ENCODE data around the gene CCR3. TPM values are rescaled to one million over a fixed set of nuclear protein-coding genes. Genes with fewer than 3 reads are reported as not detected.
A peak's percentile ranks its signal among the peaks of the same experiment; 100 is the strongest.
"Not testable (repeated sequence)": the region's sequence is repeated elsewhere in the genome, so short reads cannot be mapped to it uniquely, and the experiment has no call there.

Gene CCR3
- total and polyA plus RNA-seq, 10 donors: 0.10 to 1.7 (median 0.59) TPM

DNA sequence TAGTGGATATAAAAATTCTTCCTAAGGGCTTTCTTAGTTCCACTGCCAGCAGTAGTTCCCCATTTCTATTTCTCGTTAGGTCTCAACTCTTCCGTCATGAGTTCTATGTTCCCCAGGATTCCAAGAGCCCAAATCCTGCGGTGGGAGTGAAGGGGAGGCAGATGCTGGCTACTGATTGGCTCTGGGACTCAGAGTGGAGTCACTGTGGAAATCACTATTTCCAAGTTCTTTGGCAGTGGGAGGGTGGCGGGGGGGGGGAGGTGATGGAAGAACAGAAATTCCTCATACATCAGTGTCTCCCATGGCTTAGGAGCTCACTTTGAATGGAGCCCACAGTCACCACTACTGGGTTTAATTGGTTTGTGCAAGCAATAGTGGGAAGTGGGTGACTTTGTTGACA is 39.7 kb upstream of the CCR3 start:
- H3K4me3 ChIP-seq: no peak overlapping the region
- no peak for TF ChIP-seq POLR2A (IDR thresholded peaks at IDR 0.05)
- TF ChIP-seq POLR2AphosphoS5 (IDR thresholded peaks at IDR 0.05): no peak
- TF ChIP-seq, protein P1, sequence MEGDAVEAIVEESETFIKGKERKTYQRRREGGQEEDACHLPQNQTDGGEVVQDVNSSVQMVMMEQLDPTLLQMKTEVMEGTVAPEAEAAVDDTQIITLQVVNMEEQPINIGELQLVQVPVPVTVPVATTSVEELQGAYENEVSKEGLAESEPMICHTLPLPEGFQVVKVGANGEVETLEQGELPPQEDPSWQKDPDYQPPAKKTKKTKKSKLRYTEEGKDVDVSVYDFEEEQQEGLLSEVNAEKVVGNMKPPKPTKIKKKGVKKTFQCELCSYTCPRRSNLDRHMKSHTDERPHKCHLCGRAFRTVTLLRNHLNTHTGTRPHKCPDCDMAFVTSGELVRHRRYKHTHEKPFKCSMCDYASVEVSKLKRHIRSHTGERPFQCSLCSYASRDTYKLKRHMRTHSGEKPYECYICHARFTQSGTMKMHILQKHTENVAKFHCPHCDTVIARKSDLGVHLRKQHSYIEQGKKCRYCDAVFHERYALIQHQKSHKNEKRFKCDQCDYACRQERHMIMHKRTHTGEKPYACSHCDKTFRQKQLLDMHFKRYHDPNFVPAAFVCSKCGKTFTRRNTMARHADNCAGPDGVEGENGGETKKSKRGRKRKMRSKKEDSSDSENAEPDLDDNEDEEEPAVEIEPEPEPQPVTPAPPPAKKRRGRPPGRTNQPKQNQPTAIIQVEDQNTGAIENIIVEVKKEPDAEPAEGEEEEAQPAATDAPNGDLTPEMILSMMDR (IDR thresholded peaks at IDR 0.05 in 8 of 11, conservative IDR thresholded peaks at IDR 0.05 in 3 of 11): no peak
- intact Hi-C loops (cut with DNase I; ENCODE audit: low total_unique reads): no loop called here
- H3K4me1 ChIP-seq: peaks cover 0 to 54% (median 9%) of the 10 kb centered on the region in 6 donors
- 73 to 88% (median 80%) methylated on average over 4 of the region's 4 CpGs for WGBS, 5 donors
- peak overlapping the region in 1 of 8 donors; percentile 28 for H3K27ac ChIP-seq
- H3K9me3 ChIP-seq: peaks cover 0 to 9% (median 0%) of the 10 kb centered on the region in 8 donors
- no peak for DNase-seq
- H3K36me3 ChIP-seq: peaks cover 0 to 38% (median 0%) of the 10 kb centered on the region in 6 donors
- no peaks in the 10 kb centered on the region for H3K27me3 ChIP-seq (replicated peaks in 1 of 7)

DNA sequence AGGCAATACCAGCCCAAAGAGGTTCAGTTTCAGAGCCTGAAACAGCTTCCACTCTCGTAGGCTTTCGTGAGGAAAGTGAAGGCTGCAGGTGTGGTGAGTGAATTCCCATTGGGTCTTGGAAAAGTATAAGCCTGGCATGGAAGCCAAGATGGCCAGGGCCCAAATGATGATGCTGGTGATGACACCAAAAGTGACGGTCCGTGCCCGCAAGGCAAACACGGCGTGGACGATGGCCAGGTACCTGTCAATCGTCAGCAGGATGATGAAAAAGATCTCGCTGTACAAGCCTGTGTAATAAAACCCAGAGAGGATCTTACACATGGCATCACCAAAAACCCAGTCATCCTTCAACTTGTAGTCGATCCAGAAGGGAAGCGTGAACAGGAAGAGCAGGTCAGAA is 38.6 kb upstream of the CCR3 start:
- WGBS, 5 donors: 94 to 98% (median 95%) methylated on average over 12 of the region's 12 CpGs
- peaks cover 2 to 66% (median 21%) of the 10 kb centered on the region in 6 donors for H3K4me1 ChIP-seq
- TF ChIP-seq POLR2AphosphoS5 (IDR thresholded peaks at IDR 0.05) (no peak), POLR2A (IDR thresholded peaks at IDR 0.05) (no peak)
- TF ChIP-seq, protein P1 (IDR thresholded peaks at IDR 0.05 in 8 of 11, conservative IDR thresholded peaks at IDR 0.05 in 3 of 11): no peak
- DNase-seq: no peak
- peaks cover 0 to 38% (median 0%) of the 10 kb centered on the region in 6 donors for H3K36me3 ChIP-seq
- intact Hi-C loops (cut with DNase I; ENCODE audit: low total_unique reads): no loop called here
- H3K27ac ChIP-seq: no peak overlapping the region
- no peak overlapping the region for H3K4me3 ChIP-seq
- no peaks in the 10 kb centered on the region for H3K27me3 ChIP-seq (replicated peaks in 1 of 7)
- no peaks in the 10 kb centered on the region for H3K9me3 ChIP-seq

DNA sequence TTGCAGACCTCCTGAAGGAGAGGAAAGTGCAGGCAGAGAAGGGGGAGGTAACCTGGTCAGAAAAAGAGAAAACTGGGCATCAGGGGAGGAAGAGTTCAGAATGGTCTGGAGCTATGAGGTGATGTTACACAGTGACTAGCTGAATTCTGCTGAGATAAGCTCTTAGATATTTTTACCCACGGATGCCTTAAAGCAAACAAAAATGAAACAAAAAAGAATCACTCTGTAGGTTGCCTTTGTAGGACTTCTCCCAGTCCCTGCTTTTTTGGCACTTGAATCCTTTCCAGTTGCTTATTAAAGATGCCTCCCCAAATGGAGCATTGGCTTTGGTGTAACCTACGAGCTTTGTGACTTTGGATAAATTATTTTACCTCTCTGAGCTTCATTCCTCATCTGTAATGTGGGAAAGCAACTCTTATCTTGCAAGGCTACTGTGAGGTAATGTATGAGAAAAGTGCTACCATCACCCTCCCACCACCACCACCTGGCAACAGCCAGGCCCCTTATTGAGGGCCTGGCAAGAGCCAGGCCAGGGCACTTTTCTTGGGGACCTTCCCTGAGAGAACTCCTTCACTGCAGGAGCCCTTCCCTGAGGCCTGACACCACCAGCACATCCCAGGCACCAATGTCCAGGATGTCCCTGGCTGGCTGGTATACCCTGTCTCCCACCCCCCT is 36.8 kb upstream of the CCR3 start:
- whole genome bisulfite sequencing, 5 donors: 56 to 73% (median 64%) methylated on average over 2 of the region's 2 CpGs
- H3K4me1 ChIP-seq: peaks cover 3 to 83% (median 33%) of the 10 kb centered on the region in 6 donors
- no peak for DNase-seq
- H3K27ac ChIP-seq: peak overlapping the region in 6 of 8 donors; percentile 7 to 85 (median 80)
- H3K9me3 ChIP-seq: no peaks in the 10 kb centered on the region
- H3K27me3 ChIP-seq (replicated peaks in 1 of 7): no peaks in the 10 kb centered on the region
- peak overlapping the region in 4 of 8 donors; percentile 38 to 66 (median 39) for H3K4me3 ChIP-seq
- no peak for TF ChIP-seq POLR2AphosphoS5 (IDR thresholded peaks at IDR 0.05)
- TF ChIP-seq, protein P1 (IDR thresholded peaks at IDR 0.05 in 8 of 11, conservative IDR thresholded peaks at IDR 0.05 in 3 of 11): no peak
- TF ChIP-seq POLR2A (IDR thresholded peaks at IDR 0.05): no peak
- H3K36me3 ChIP-seq: peaks cover 0 to 38% (median 0%) of the 10 kb centered on the region in 6 donors
- intact Hi-C loops (cut with DNase I; ENCODE audit: low total_unique reads): loop anchor here (5.0 kb wide), 1 partner anchor 113 kb away; no protein-coding TSS in a partner anchor

DNA sequence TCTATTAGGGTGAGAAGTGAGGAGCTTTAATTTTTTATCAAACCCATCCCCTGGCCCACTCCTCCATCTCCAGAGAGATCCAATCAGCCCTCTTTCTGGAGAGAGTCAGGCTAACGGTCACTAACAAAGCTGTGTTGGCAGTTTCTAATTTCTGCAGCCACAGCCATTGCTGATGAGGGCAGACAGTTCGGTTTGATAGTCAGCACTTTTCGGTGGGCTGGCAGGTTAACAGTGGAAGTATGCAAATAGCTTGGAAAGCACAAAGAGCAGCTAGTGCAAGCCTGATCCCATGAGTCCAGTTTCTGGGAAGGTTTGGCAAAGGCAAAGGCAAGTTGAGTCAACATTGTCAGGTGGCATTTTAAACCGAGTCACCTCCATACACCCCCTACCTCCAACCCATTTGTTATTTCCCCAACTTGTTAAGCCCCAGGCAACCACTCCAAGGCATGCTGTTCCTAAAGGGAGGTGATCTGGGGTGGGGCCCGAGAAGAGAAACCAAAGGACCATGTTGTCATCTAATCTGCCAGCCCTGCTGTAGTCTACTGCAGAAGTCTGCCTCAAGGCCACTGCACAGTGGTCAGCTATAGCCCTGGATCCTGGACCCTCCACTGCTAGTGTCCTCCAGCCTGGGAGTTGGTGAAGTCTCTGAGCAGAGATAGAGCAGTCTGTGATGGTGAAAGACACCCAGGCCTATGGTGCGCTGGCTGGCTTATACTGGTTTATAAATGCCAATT is 35.8 kb upstream of the CCR3 start:
- peaks cover 3 to 79% (median 33%) of the 10 kb centered on the region in 6 donors for H3K4me1 ChIP-seq
- no peak for DNase-seq
- no peaks in the 10 kb centered on the region for H3K27me3 ChIP-seq (replicated peaks in 1 of 7)
- H3K36me3 ChIP-seq: peaks cover 0 to 34% (median 0%) of the 10 kb centered on the region in 6 donors
- TF ChIP-seq POLR2AphosphoS5 (IDR thresholded peaks at IDR 0.05) (no peak), POLR2A (IDR thresholded peaks at IDR 0.05) (no peak)
- TF ChIP-seq, protein P1 (IDR thresholded peaks at IDR 0.05 in 8 of 11, conservative IDR thresholded peaks at IDR 0.05 in 3 of 11): no peak
- H3K9me3 ChIP-seq: no peaks in the 10 kb centered on the region
- 64 to 83% (median 77%) methylated on average over 6 of the region's 6 CpGs for WGBS, 5 donors
- intact Hi-C loops (cut with DNase I; ENCODE audit: low total_unique reads): loop anchor here (5.0 kb wide), 1 partner anchor 114 kb away; no protein-coding TSS in a partner anchor
- H3K4me3 ChIP-seq: peak overlapping the region in 7 of 8 donors; percentile 10 to 66 (median 38)
- peak overlapping the region; percentile 5 to 85 (median 78) for H3K27ac ChIP-seq

DNA sequence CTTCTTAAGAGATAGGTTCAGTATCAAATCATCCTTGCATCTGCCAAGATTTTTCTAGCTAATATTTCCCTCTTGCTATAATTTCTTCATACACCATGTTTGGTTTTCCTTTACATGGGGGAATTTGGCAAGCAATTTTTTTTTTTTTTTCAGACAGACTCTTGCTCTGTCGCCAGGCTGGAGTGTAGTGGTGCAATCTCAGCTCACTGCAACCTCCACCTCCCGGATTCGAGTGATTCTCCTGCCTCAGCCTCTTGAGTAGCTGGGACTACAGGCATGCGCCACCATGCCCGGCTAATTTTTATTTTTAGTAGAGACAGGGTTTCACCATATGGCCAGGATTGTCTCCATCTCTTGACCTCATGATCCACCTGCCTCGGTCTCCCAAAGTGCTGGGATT is 34.7 kb upstream of the CCR3 start:
- Histone ChIP-seq H3K36me3 (peaks cover 0 to 23% (median 0%) of the 10 kb centered on the region in 6 donors), H3K27ac (peak overlapping the region; percentile 8 to 85 (median 78)), H3K4me1 (peaks cover 3 to 74% (median 33%) of the 10 kb centered on the region in 6 donors), H3K4me3 (peak overlapping the region; percentile 10 to 66 (median 34))
- not testable (repeated sequence) for DNase-seq; H3K9me3 ChIP-seq; H3K27me3 ChIP-seq (replicated peaks in 1 of 7)
- WGBS, 5 donors: 63 to 86% (median 79%) methylated on average over 6 of the region's 6 CpGs
- intact Hi-C loops (cut with DNase I; ENCODE audit: low total_unique reads): loop anchor here (5.0 kb wide), 1 partner anchor 115 kb away; no protein-coding TSS in a partner anchor

Data from spleen (tissue), 11 donors.